C4-2B (cell line): ENCODE data around the gene SPDYE16.
"Not testable (repeated sequence)": the region's sequence is repeated elsewhere in the genome, so short reads cannot be mapped to it uniquely, and the experiment has no call there.

Experiments used
- H3K27ac ChIP-seq: fragments of 450-650 bp; 2 replicates; pipeline ENCODE4 v1.5.1; 2017

Gene SPDYE16

DNA sequence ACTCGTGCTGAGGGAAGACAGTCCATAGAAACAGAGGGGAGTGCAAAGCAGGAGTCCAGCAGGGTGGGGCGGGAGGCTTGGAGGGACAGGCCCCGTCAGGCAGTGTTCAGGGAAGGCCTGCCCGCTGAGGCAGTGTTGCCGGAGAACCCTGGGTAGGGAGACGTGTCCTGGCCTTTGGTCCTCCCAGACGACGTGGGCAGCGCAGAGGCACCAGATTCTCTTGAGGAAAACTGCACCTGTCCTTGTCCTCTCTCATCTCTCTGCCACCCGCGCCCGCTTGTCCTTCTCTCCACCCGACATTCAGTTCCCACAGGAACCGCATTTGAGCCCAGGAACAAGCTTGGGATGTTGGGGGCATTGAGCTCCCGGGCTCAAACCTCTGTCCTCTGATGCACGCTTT lies 47.4 kb downstream of the SPDYE16 start:
- not testable (repeated sequence) for H3K27ac ChIP-seq

DNA sequence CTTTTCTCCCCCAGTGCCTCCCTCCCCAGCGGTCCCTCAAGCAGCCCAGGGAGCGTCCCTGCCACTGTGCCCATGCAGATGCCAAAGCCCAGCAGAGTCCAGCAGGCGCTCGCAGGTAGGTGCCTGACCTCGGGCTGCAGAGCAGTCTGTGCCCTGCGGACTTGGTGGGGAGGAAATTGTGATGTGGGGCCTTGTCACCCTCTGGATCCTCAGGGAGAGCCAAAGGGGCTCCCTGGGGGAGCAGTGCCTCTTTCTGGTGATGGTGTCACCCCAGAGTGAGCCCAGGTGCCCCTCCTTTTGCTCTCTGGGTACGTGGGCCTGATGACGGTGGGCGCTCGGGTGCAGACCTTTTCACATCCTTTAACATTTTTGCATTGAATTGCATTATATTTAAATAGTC lies 51.0 kb downstream of the SPDYE16 start:
- not testable (repeated sequence) for H3K27ac ChIP-seq

DNA sequence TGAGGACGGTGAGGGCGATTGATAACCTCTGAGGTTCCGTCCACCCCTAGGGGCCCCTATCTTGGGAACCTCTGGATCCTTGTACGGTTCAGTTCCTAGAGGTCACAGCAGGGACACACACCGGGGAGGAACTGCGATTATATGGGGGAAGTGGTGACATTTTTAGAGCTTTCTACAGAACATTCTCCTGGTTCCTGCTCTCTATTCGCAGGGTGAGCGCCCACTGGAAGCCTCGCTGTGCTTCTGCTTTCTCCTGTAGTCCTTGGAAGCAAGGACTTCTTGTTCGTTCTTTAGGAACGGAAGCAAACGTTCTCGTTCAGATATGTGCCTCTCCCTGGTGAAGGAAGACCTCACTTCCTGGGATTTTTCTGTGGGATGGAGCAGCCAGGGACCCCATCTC lies 55.1 kb downstream of the SPDYE16 start:
- H3K27ac ChIP-seq, result not testable (repeated sequence)

DNA sequence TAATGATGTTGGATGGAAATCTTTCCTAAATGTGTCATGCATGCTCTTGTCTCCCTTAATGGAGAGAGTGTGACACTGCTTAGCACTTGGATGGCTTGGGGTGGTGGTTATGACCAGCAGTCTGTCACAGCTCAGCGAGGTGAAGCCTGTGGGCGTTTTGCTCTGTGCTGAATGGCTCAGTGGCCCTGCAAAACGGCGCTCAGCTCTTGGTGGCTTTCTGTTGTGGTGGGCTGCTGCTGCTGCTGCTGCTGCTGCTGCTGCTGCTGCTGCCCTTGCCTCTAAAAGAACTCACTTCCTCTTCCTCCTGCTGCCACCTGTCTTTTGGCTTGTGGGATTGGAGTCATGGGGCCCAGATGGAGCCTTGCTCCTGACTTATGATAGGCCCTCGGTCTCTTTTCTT lies 56.5 kb downstream of the SPDYE16 start:
- H3K27ac ChIP-seq, result not testable (repeated sequence)

DNA sequence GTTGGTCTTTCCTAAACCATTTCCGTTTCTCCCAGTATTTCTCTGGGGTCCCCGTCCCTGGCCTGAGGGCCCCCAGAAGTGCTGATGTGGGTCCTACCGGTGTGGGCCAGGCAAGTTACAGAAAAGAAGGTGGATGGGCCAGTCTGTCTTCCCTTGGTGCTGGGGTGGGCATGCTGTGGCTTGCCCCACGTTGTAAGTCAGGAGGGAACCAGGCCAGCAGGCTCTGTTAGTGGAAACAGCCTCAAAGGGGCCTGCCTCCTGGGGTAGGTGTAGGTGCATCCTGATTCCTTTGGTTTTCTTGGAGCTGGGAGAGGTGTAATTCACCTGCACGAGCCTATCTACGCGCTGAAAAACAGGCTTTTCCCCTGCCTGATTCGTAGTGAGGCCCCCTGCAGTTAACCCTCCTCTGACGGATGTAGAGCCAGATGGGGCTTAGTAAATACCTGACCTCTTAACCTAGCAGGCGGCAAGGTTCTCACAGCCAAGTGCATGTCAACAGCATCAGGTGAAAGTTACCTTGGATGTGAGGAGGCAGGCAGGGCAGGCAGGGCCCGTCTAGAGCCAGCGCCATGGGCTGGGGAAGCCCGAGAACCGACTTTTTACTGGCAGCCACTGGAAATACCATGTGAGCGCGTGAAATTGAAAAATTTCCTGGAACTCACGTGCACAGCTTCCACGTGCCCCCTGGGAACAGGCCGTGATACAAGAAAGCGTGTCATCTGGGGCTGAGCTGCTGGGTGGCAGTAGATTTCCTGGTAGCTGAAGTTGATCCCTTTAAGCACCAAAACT lies 57.1 kb downstream of the SPDYE16 start:
- H3K27ac ChIP-seq, result not testable (repeated sequence)

DNA sequence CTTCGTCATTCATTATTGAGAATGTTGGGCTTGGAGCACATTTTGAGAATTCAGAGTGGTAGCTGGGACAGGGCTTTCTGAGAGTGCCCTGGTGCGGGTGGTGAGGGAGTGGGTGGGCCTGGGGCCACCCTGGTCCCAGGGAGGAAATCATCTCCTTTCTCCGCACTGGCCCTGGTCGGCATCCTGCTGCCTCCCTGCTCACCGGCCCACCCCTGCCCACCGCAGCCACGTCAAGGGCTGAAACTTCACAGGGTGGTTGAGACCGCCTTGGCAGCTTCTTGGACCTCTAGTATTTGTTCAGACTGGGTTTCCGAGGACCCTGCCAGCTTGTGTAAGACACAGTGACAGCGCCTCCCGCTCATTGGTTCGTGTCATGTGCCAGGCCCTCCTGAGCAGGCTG lies 58.6 kb downstream of the SPDYE16 start:
- H3K27ac ChIP-seq, result not testable (repeated sequence)

DNA sequence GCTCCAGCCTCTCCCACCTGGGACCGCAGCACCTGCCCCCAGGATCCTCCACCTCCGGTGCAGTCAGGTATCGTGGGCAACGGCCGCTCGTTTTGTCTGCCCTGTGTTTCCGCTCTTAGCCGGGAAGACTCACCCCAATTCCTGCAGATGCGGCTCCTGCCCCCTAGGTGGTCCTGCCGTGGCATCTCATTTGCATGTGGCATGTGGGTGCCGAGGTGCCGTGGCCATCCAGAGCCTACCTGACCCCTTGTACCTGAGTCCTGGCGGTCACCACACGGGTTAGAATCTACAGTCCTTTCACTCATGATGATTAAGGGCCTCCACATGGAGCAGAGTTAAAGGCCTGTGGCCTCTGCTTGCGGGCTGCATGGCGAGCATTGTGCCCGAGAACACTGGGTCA lies 60.0 kb downstream of the SPDYE16 start:
- H3K27ac ChIP-seq, result peak overlapping the region; percentile 20; the same call in 1 of the 2 replicates

DNA sequence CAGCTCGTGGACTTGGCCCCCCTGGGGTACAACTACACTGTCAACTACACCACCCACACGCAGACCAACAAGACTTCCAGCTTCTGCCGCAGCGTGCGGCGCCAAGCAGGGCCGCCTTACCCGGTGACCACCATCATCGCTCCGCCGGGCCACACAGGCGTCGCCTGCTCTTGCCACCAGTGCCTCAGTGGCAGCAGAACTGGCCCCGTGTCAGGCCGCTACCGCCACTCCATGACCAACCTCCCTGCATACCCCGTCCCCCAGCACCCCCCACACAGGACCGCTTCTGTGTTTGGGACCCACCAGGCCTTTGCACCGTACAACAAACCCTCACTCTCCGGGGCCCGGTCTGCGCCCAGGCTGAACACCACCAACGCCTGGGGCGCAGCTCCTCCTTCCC lies 60.4 kb downstream of the SPDYE16 start:
- peak overlapping the region; percentile 20; the same call in 1 of the 2 replicates for H3K27ac ChIP-seq
